GM06990 (cell line): Measurements from ENCODE around the gene DNMT3A.

Experiments
- DNase-seq: peaks from one replicate; pipeline ENCODE4 v3.0.0-alpha.2; 2011; ENCODE audit not compliant: insufficient read length; ENCODE audit errors: extremely low read depth
- H3K27me3 ChIP-seq: replicated peaks from 2 replicates; pipeline ENCODE4 v1.6.0; 2011; ENCODE audit warnings: low read length; ENCODE audit not compliant: control insufficient read depth, insufficient read depth
- H3K36me3 ChIP-seq: 2 replicates; pipeline ENCODE4 v1.5.1; 2011; ENCODE audit warnings: low read length; ENCODE audit not compliant: control insufficient read depth, insufficient read depth
- H3K4me3 ChIP-seq: replicated peaks from 2 replicates; pipeline ENCODE4 v1.5.1; 2011; ENCODE audit warnings: low read depth, mild to moderate bottlenecking, control low read depth, low read length
- CTCF ChIP-seq: IDR thresholded peaks from 2 replicates; pipeline ENCODE4 v1.5.1; 2011; ENCODE audit warnings: low read length, control low read depth, mild to moderate bottlenecking, inconsistent platforms; ENCODE audit not compliant: insufficient read depth, poor library complexity, severe bottlenecking

DNMT3A gene

GRCh38 chr2:25366629-25367028, 24.9 kb upstream of the DNMT3A start:
- TF ChIP-seq CTCF, result no peak

GRCh38 chr2:25365241-25365640, 23.5 kb upstream of the DNMT3A start:
- DNase-seq, result no peak
- TF ChIP-seq CTCF, result no peak
- Histone ChIP-seq H3K36me3 (no peaks in the 10 kb centered on the region), H3K4me3 (no peak overlapping the region), H3K27me3 (no peaks in the 10 kb centered on the region)

More at GRCh38 chr2:25366629-25367028, 24.9 kb upstream of the DNMT3A start:
- H3K36me3 ChIP-seq, result no peaks in the 10 kb centered on the region
- DNase-seq, result no peak
- H3K4me3 ChIP-seq, result no peak overlapping the region
- H3K27me3 ChIP-seq, result no peaks in the 10 kb centered on the region

- Histone ChIP-seq H3K4me3 (peak overlapping the region; percentile 60), H3K36me3 (no peaks in the 10 kb centered on the region), H3K27me3 (no peaks in the 10 kb centered on the region)
- DNase-seq, result no peak
- no peak for TF ChIP-seq CTCF
Observed at GRCh38 chr2:25363733-25364132, 22.0 kb upstream of the DNMT3A start.

- H3K27me3 ChIP-seq, result no peaks in the 10 kb centered on the region
- H3K4me3 ChIP-seq, result peak overlapping the region; percentile 60
- no peaks in the 10 kb centered on the region for H3K36me3 ChIP-seq
- no peak for TF ChIP-seq CTCF
- peak; percentile 87 for DNase-seq
Observed at GRCh38 chr2:25362434-25363145, 20.9 kb upstream of the DNMT3A start.

GRCh38 chr2:25362049-25362433, 20.3 kb upstream of the DNMT3A start:
- H3K4me3 ChIP-seq, result peak overlapping the region; percentile 60

More at GRCh38 chr2:25362049-25362433, 20.3 kb upstream of the DNMT3A start:
- DNase-seq, result peak; percentile 92
- peak; percentile 97 for TF ChIP-seq CTCF
- Histone ChIP-seq H3K36me3 (no peaks in the 10 kb centered on the region), H3K27me3 (no peaks in the 10 kb centered on the region)
